ENCODE results near the gene PPP2R2C. TPM values are rescaled to one million over a fixed set of nuclear protein-coding genes. Genes with fewer than 3 reads are reported as not detected.

Gene PPP2R2C
- total and polyA plus RNA-seq, 5 experiments from 2014 or later = not detected

- Mint-ChIP-seq H3K9me3 (peaks cover 11 to 41% (median 23%) of the 10 kb centered on the region in 9 donors), H3K36me3 (peaks cover 2 to 25% (median 8%) of the 10 kb centered on the region in 3 donors), H3K4me1 (peaks cover 0 to 2% (median 0%) of the 10 kb centered on the region in 4 donors), H3K27ac (no peak overlapping the region), H3K4me3 (no peak overlapping the region), H3K27me3 (peaks cover 15 to 58% (median 28%) of the 10 kb centered on the region in 5 donors)
- POLR2A ChIA-PET = no interaction called here
- ATAC-seq (no peak), DNase-seq (no peak)
Observed at GRCh38 chr4:6502147-6502546, 29.7 kb upstream of the PPP2R2C start.

- H3K27me3 Mint-ChIP-seq = peaks cover 15 to 48% (median 28%) of the 10 kb centered on the region in 5 donors
- peak overlapping the region in 1 of 10 donors; percentile 51 for H3K27ac Mint-ChIP-seq
- H3K4me3 Mint-ChIP-seq = no peak overlapping the region
- ATAC-seq (no peak), DNase-seq (no peak)
- peaks cover 2 to 15% (median 6%) of the 10 kb centered on the region in 3 donors for H3K36me3 Mint-ChIP-seq
- H3K9me3 Mint-ChIP-seq = peaks cover 9 to 32% (median 21%) of the 10 kb centered on the region in 9 donors
- H3K4me1 Mint-ChIP-seq = peaks cover 0 to 2% (median 0%) of the 10 kb centered on the region in 4 donors
- POLR2A ChIA-PET = no interaction called here
Observed at GRCh38 chr4:6501171-6501570, 28.8 kb upstream of the PPP2R2C start.

GRCh38 chr4:6500481-6501140 lies 28.2 kb upstream of the PPP2R2C start:
- Mint-ChIP-seq H3K27ac (no peak overlapping the region), H3K4me1 (peaks cover 0 to 2% (median 0%) of the 10 kb centered on the region in 4 donors), H3K9me3 (peaks cover 7 to 28% (median 18%) of the 10 kb centered on the region in 9 donors), H3K4me3 (no peak overlapping the region), H3K36me3 (peaks cover 2 to 12% (median 3%) of the 10 kb centered on the region in 3 donors), H3K27me3 (peaks cover 13 to 45% (median 28%) of the 10 kb centered on the region in 5 donors)
- POLR2A ChIA-PET = no interaction called here
- DNase-seq (no peak), ATAC-seq (no peak)

DNA sequence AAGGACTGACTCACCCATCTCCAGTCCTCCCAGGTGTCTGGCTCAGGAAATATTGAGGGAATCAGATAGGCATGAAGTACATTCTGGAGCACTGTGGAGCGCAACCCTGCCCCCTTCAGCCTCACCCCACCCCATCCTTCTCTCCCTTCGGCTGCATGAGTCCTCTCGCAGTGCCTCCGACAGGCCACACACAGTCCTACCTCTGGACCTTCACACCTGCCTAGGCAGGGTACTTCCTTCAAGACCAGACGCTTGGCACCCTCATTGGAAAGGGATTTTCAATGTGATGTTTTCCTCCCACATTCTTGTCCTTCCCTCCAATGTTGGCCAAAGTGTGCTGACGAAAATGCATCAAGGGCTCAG lies 26.8 kb upstream of the PPP2R2C start:
- Mint-ChIP-seq H3K9me3 (peaks cover 3 to 19% (median 11%) of the 10 kb centered on the region in 9 donors), H3K36me3 (peaks cover 2 to 12% (median 3%) of the 10 kb centered on the region in 3 donors), H3K4me3 (no peak overlapping the region), H3K27ac (no peak overlapping the region), H3K4me1 (peaks cover 0 to 2% (median 0%) of the 10 kb centered on the region in 4 donors), H3K27me3 (peaks cover 13 to 51% (median 30%) of the 10 kb centered on the region in 5 donors)
- POLR2A ChIA-PET = no interaction called here
- DNase-seq (no peak), ATAC-seq (no peak)

DNA sequence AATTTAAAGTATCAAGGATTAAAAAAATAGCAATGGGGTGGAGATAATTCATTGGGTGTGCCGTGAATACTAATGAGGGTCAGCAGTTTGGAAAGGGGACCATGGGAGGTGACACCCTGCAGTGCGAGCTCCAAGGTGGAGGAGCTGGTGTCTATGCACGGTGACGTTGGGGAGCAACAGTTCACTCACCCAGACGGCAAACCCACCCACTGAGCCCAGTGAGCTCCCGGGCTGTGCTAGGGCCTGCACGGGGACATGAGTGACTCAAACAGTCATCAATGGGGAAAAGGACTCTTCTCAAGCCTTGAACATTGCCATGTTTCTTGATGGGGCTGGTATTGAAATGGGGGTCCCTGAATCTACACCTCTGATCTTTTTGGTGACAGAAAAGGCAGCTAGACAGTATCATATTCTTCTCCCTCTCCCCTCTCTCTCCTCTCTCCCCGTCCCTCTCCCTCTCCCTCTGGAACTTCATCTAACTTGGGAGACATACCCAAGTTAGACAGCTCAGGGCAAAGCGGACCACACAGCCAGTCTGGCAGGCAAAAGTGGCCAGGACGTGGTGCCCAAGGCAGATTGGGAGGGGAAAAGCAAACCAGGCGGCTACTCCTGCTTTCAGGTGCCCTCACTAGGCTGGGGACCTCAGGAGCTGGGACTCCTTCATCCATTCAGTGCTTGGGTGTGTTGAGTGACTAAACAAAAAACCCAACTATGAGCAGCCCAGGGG lies 26.3 kb upstream of the PPP2R2C start:
- Mint-ChIP-seq H3K4me3 (no peak overlapping the region), H3K36me3 (peaks cover 0 to 8% (median 2%) of the 10 kb centered on the region in 3 donors), H3K4me1 (peaks cover 0 to 2% (median 0%) of the 10 kb centered on the region in 4 donors), H3K27ac (no peak overlapping the region), H3K9me3 (peaks cover 0 to 13% (median 7%) of the 10 kb centered on the region in 9 donors), H3K27me3 (peaks cover 13 to 55% (median 36%) of the 10 kb centered on the region in 5 donors)
- ATAC-seq = no peak
- POLR2A ChIA-PET = no interaction called here
- no peak for DNase-seq

DNA sequence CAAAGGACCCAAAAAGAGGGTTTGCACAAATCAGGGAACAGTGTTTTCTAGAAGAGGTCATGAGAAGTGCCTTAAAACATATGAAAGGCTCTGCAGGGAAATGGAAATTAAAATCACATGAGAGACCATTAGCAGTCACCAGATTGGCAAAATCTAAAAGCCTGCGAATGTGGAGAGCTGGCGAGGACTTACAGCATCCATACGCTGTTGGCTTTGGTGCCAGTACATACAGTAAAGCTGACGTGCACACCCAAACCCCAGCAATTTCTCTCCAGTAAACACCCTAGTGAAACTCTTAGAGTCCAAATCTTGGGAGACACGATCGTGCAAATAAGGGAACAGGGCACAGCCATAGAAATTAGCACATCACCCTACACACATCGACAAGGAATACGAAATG lies 25.4 kb upstream of the PPP2R2C start:
- H3K4me3 Mint-ChIP-seq = no peak overlapping the region
- DNase-seq (no peak), ATAC-seq (no peak)
- no peaks in the 10 kb centered on the region for H3K4me1 Mint-ChIP-seq
- peaks cover 0 to 5% (median 0%) of the 10 kb centered on the region in 3 donors for H3K36me3 Mint-ChIP-seq
- H3K27ac Mint-ChIP-seq = no peak overlapping the region
- POLR2A ChIA-PET = no interaction called here
- peaks cover 0 to 4% (median 1%) of the 10 kb centered on the region in 9 donors for H3K9me3 Mint-ChIP-seq
- H3K27me3 Mint-ChIP-seq = peaks cover 12 to 55% (median 38%) of the 10 kb centered on the region in 5 donors

- H3K4me3 Mint-ChIP-seq = no peak overlapping the region
- ATAC-seq (no peak), DNase-seq (no peak)
- H3K9me3 Mint-ChIP-seq = peaks cover 0 to 11% (median 3%) of the 10 kb centered on the region in 9 donors
- no peaks in the 10 kb centered on the region for H3K4me1 Mint-ChIP-seq
- peaks cover 11 to 58% (median 43%) of the 10 kb centered on the region in 5 donors for H3K27me3 Mint-ChIP-seq
- H3K36me3 Mint-ChIP-seq = peaks cover 0 to 5% (median 0%) of the 10 kb centered on the region in 3 donors
- POLR2A ChIA-PET = no interaction called here
- H3K27ac Mint-ChIP-seq = no peak overlapping the region
Observed at GRCh38 chr4:6495736-6496135, 23.3 kb upstream of the PPP2R2C start.

GRCh38 chr4:6495296-6495590 lies 22.8 kb upstream of the PPP2R2C start:
- peaks cover 0 to 11% (median 3%) of the 10 kb centered on the region in 9 donors for H3K9me3 Mint-ChIP-seq
- peaks cover 0 to 5% (median 0%) of the 10 kb centered on the region in 3 donors for H3K36me3 Mint-ChIP-seq
- H3K4me1 Mint-ChIP-seq = no peaks in the 10 kb centered on the region
- H3K27ac Mint-ChIP-seq = no peak overlapping the region
- DNase-seq (no peak), ATAC-seq (no peak)
- peaks cover 12 to 58% (median 42%) of the 10 kb centered on the region in 5 donors for H3K27me3 Mint-ChIP-seq
- POLR2A ChIA-PET = no interaction called here
- no peak overlapping the region for H3K4me3 Mint-ChIP-seq

DNA sequence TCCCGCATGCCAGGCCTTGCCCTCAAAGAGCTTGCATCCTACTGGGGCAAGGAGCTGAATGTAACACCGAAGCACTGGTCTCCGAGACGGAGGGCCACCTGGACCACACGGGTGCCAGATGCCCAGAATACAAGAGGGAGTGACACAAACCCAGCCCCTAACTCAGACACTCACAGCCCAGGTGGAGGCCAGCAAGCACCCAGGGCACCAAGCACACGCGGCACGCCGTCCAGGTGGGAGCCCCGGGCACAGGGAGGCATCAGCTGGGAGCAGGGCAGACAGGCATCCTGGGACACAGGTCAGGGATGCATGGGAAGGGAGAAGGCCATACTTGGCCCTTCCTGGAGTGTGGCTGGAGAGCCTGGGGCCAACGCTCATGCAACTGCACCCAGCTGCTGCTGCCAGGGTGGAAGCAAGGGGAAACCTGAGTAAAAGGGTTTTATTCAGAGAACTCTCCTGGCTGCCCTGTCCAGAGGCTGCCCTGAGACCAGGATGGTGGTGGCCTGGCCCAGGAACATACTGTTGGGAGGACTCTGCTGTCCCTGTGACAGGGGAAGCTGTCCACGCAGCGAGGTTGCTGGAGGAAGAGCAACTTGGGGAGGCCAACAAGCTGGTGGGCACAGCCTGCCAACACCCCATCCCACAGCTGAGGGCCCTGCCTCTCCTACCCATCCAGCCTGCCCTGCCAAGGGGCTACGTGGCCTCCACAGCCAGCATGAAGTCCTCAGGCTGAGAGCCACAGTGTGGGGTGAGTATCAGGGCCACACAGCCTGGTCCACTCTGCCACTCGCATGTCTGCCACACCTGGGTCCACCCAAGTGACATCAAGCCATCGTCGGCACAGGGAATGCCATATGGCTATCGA lies 22.2 kb upstream of the PPP2R2C start:
- ATAC-seq (no peak), DNase-seq (no peak)
- POLR2A ChIA-PET = no interaction called here
- Mint-ChIP-seq H3K4me1 (no peaks in the 10 kb centered on the region), H3K27ac (peak overlapping the region in 1 of 10 donors; percentile 41), H3K4me3 (no peak overlapping the region), H3K27me3 (peaks cover 14 to 56% (median 38%) of the 10 kb centered on the region in 5 donors), H3K9me3 (peaks cover 0 to 11% (median 3%) of the 10 kb centered on the region in 9 donors), H3K36me3 (peaks cover 0 to 5% (median 0%) of the 10 kb centered on the region in 3 donors)

- ATAC-seq (no peak), DNase-seq (no peak)
- H3K4me3 Mint-ChIP-seq = no peak overlapping the region
- H3K27me3 Mint-ChIP-seq = peaks cover 21 to 59% (median 45%) of the 10 kb centered on the region in 5 donors
- POLR2A ChIA-PET = no interaction called here
- no peak overlapping the region for H3K27ac Mint-ChIP-seq
- H3K36me3 Mint-ChIP-seq = peaks cover 0 to 8% (median 0%) of the 10 kb centered on the region in 3 donors
- no peaks in the 10 kb centered on the region for H3K4me1 Mint-ChIP-seq
- peaks cover 0 to 18% (median 3%) of the 10 kb centered on the region in 9 donors for H3K9me3 Mint-ChIP-seq
Observed at GRCh38 chr4:6493658-6494304, 21.4 kb upstream of the PPP2R2C start.

DNA sequence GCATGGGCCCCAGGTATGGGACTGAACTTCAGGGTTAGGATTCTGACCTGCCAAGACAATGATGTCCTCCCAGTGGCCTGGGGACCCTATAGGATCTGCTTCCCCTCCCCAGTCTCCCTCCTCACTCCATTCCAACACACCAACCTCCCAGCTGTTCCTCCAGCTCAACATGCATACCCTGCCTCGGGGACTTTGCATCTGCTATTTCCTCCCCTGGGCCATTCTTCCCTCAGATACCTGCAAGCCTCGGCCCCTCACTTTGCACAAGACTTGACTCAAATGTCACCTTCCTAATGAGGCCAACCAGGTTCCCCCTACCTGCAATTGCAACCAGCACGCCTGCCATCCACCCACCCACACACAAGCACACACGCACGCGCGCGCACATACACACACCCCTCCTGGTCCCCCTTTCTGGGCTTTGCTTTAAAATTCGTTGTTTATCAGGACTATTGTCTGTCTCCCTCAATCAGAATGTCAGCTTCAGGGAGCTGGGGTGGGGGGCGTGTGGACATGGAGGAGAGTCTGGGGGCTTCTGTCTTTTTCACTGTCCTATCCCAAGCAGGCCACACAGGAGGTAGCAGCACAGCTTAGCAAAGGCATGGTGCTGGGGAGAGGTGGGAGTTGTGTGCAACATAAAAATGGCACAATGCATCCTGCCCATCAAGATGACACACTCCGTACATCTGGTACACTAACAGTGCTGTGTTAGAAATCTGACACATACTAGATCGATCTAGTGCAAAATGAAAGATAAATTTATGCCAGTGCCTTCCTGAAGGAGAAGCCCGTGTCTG lies 20.6 kb upstream of the PPP2R2C start:
- POLR2A ChIA-PET = no interaction called here
- ATAC-seq (no peak), DNase-seq (no peak)
- Mint-ChIP-seq H3K27ac (no peak overlapping the region), H3K4me3 (no peak overlapping the region), H3K9me3 (peaks cover under 1 to 22% (median 4%) of the 10 kb centered on the region in 9 donors), H3K27me3 (peaks cover 21 to 60% (median 48%) of the 10 kb centered on the region in 5 donors), H3K36me3 (peaks cover 0 to 12% (median 0%) of the 10 kb centered on the region in 3 donors), H3K4me1 (no peaks in the 10 kb centered on the region)

Data from naive thymus-derived CD8-positive, alpha-beta T cell (primary cell).